Activated CD4-positive, alpha-beta T cell treated with anti-CD3 and anti-CD28 coated beads for 36 hours (primary cell): ENCODE results near the gene ADA. TPM values are rescaled to one million over a fixed set of nuclear protein-coding genes. Genes with fewer than 3 reads are reported as not detected.
"Not testable (repeated sequence)": the region's sequence is repeated elsewhere in the genome, so short reads cannot be mapped to it uniquely, and the experiment has no call there.

Experiments used
- ATAC-seq: fragments of 200-7000 bp; cut with Tn5 transposase; one replicate; pipeline ENCODE4 v1.10.0; 2021; ENCODE audit warnings: mild to moderate bottlenecking, moderate library complexity
- CTCF ChIA-PET: fragments of 350-600 bp; sonication (Branson Sonifier 250); formaldehyde crosslinking; loops from one replicate; lab custom pipeline; 2021; ENCODE audit warnings: antibody characterized with exemption; lab: Charles Lee
- POLR2A ChIA-PET: fragments of 350-600 bp; sonication (Branson Sonifier 250); formaldehyde crosslinking; loops from one replicate; lab custom pipeline; 2021; ENCODE audit warnings: antibody characterized with exemption, inconsistent platforms; lab: Charles Lee
- DNase-seq: peaks from one replicate; pipeline ENCODE4 v3.0.0-alpha.2; 2020
- H3K27ac Mint-ChIP-seq: one replicate; pipeline ENCODE4 v1.8.0; 2021; ENCODE audit warnings: mixed read lengths
- H3K27me3 Mint-ChIP-seq: one replicate; pipeline ENCODE4 v1.8.0; 2021; ENCODE audit warnings: mixed read lengths
- H3K36me3 Mint-ChIP-seq: one replicate; pipeline ENCODE4 v1.8.0; 2021; ENCODE audit warnings: low read depth, mixed read lengths
- H3K4me1 Mint-ChIP-seq: one replicate; pipeline ENCODE4 v1.8.0; 2021; ENCODE audit warnings: mixed read lengths
- H3K4me3 Mint-ChIP-seq: one replicate; pipeline ENCODE4 v1.8.0; 2021; ENCODE audit warnings: mild to moderate bottlenecking, moderate library complexity, mixed read lengths
- H3K9me3 Mint-ChIP-seq: one replicate; pipeline ENCODE4 v1.8.0; 2021; ENCODE audit warnings: low read depth, mixed read lengths
- intact Hi-C, 2 experiments: fragments of 100-400 bp; cut with DNase I in 1 of 2; cut with micrococcal nuclease in 1 of 2; formaldehyde crosslinking; loops; one replicate each; pipeline versions ENCODE4 v1.14.2 to v1.15.1; 2022 to 2024; cut with DNase I, micrococcal nuclease
- total RNA-seq, 2 experiments: library from RNA; stranded (reverse); gene quantifications; one replicate each; pipeline ENCODE4 v1.2.3, GENCODE V29; 2021

ADA gene
- total RNA-seq, 2 experiments from 2014 or later = 33.8 to 37.8 TPM

DNA sequence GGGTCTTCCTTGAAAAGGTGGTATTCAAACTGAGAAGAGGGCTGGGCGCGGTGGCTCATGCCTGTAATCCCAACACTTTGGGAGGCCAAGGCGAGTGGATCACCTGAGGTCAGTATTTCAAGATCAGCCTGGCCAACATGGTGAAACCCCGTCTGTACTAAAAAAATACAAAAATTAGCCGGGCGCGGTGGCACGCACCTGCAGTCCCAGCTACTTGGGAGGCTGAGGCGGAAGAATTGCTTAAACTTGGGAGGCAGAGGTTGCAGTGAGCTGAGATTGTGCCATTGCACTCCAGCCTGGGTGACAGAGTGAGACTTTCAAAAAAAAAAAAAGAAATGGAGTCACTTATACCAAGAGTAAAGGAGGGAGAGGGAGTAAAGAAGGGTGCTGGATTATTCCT lies 63.2 kb downstream of the ADA start:
- DNase-seq, H3K4me1 Mint-ChIP-seq, H3K36me3 Mint-ChIP-seq, intact Hi-C loops, H3K27me3 Mint-ChIP-seq, ATAC-seq, H3K27ac Mint-ChIP-seq, POLR2A ChIA-PET, H3K4me3 Mint-ChIP-seq, H3K9me3 Mint-ChIP-seq: not testable (repeated sequence)
- CTCF ChIA-PET = interaction anchor here (1.2 kb wide), 1 partner anchor 204 kb away, joined by 4 read pairs; no protein-coding TSS in a partner anchor

- Mint-ChIP-seq H3K27me3 (no peaks in the 10 kb centered on the region), H3K4me3 (no peak overlapping the region), H3K9me3 (no peaks in the 10 kb centered on the region), H3K36me3 (no peaks in the 10 kb centered on the region), H3K4me1 (no peaks in the 10 kb centered on the region), H3K27ac (no peak overlapping the region)
- CTCF ChIA-PET = interaction anchor here (0.6 to 1.9 kb wide), 5 partner anchors 9 to 203 kb away, joined by 3 to 7 read pairs (median 4); no protein-coding TSS in a partner anchor
- ATAC-seq (no peak), DNase-seq (no peak)
- POLR2A ChIA-PET = no interaction called here
- intact Hi-C loops = no loop called here
These were observed 64.2 kb downstream of the ADA start for GRCh38 chr20:44587035-44587980.

- Mint-ChIP-seq H3K36me3 (no peaks in the 10 kb centered on the region), H3K4me3 (no peak overlapping the region), H3K9me3 (no peaks in the 10 kb centered on the region), H3K27me3 (no peaks in the 10 kb centered on the region), H3K27ac (no peak overlapping the region), H3K4me1 (no peaks in the 10 kb centered on the region)
- ChIA-PET CTCF (interaction anchor here (0.5 to 1.9 kb wide), 5 partner anchors 12 to 197 kb away, joined by 3 to 7 read pairs (median 3); no protein-coding TSS in a partner anchor), POLR2A (no interaction called here)
- intact Hi-C loops = no loop called here
- ATAC-seq = peak; percentile 94
- DNase-seq = peak; percentile 18
These were observed 65.1 kb downstream of the ADA start for GRCh38 chr20:44586289-44586911.

- Mint-ChIP-seq H3K36me3 (no peaks in the 10 kb centered on the region), H3K4me3 (no peak overlapping the region), H3K27me3 (no peaks in the 10 kb centered on the region), H3K27ac (no peak overlapping the region), H3K9me3 (no peaks in the 10 kb centered on the region), H3K4me1 (no peaks in the 10 kb centered on the region)
- intact Hi-C loops = no loop called here
- ChIA-PET CTCF (interaction anchor here (0.5 to 1.9 kb wide), 4 partner anchors 13 to 82 kb away, joined by 3 to 7 read pairs (median 3); no protein-coding TSS in a partner anchor), POLR2A (no interaction called here)
- no peak for DNase-seq
- ATAC-seq = no peak
These were observed 66.2 kb downstream of the ADA start for GRCh38 chr20:44585057-44585963.

- no peaks in the 10 kb centered on the region for H3K36me3 Mint-ChIP-seq
- no peak overlapping the region for H3K4me3 Mint-ChIP-seq
- H3K27ac Mint-ChIP-seq = no peak overlapping the region
- POLR2A ChIA-PET = no interaction called here
- DNase-seq (no peak), ATAC-seq (no peak)
- no peaks in the 10 kb centered on the region for H3K27me3 Mint-ChIP-seq
- no peaks in the 10 kb centered on the region for H3K4me1 Mint-ChIP-seq
- intact Hi-C loops = no loop called here
- no peaks in the 10 kb centered on the region for H3K9me3 Mint-ChIP-seq
- CTCF ChIA-PET = no interaction called here
These were observed 67.3 kb downstream of the ADA start for GRCh38 chr20:44584162-44584561.

GRCh38 chr20:44583157-44583556 lies 68.3 kb downstream of the ADA start:
- intact Hi-C loops = no loop called here
- ATAC-seq (no peak), DNase-seq (no peak)
- Mint-ChIP-seq H3K4me3 (no peak overlapping the region), H3K27me3 (peaks cover 2% of the 10 kb centered on the region), H3K4me1 (no peaks in the 10 kb centered on the region), H3K27ac (no peak overlapping the region), H3K36me3 (no peaks in the 10 kb centered on the region), H3K9me3 (no peaks in the 10 kb centered on the region)
- POLR2A ChIA-PET = no interaction called here
- CTCF ChIA-PET = interaction anchor here (0.6 to 1.7 kb wide), 4 partner anchors 16 to 514 kb away, joined by 3 to 10 read pairs (median 4); no protein-coding TSS in a partner anchor

GRCh38 chr20:44582311-44583025 lies 69.0 kb downstream of the ADA start, which contains the start of gene PKIG:
PKIG (plus strand) TSS chr20:44582579; CDS start chr20:44614557, 31,978 bp downstream.
- DNase-seq (no peak), ATAC-seq (no peak)
- POLR2A ChIA-PET = no interaction called here
- Mint-ChIP-seq H3K27me3 (peaks cover 2% of the 10 kb centered on the region), H3K27ac (no peak within 1 kb of the TSS), H3K4me1 (peaks cover 1% of the 10 kb centered on the region), H3K4me3 (no peak within 1 kb of the TSS), H3K36me3 (no peaks in the 10 kb centered on the region), H3K9me3 (no peaks in the 10 kb centered on the region)
- CTCF ChIA-PET = interaction anchor here (0.8 to 1.7 kb wide), 2 partner anchors 16 to 27 kb away, joined by 5 to 10 read pairs; no protein-coding TSS in a partner anchor
- intact Hi-C loops = no loop called here

GRCh38 chr20:44581515-44581914 lies 70.0 kb downstream of the ADA start:
- intact Hi-C loops = no loop called here
- H3K4me3 Mint-ChIP-seq = no peak overlapping the region
- CTCF ChIA-PET = no interaction called here
- ATAC-seq = no peak
- peaks cover 2% of the 10 kb centered on the region for H3K27me3 Mint-ChIP-seq
- no peaks in the 10 kb centered on the region for H3K9me3 Mint-ChIP-seq
- no peaks in the 10 kb centered on the region for H3K36me3 Mint-ChIP-seq
- H3K27ac Mint-ChIP-seq = no peak overlapping the region
- DNase-seq = no peak
- H3K4me1 Mint-ChIP-seq = peaks cover 10% of the 10 kb centered on the region
- POLR2A ChIA-PET = no interaction called here

GRCh38 chr20:44580581-44581268 lies 70.8 kb downstream of the ADA start:
- DNase-seq (no peak), ATAC-seq (peak; percentile 11)
- CTCF ChIA-PET = interaction anchor here (0.7 to 1.4 kb wide), 2 partner anchors 29 to 65 kb away, joined by 3 read pairs; no protein-coding TSS in a partner anchor
- H3K36me3 Mint-ChIP-seq = no peaks in the 10 kb centered on the region
- peaks cover 2% of the 10 kb centered on the region for H3K27me3 Mint-ChIP-seq
- intact Hi-C loops = no loop called here
- H3K9me3 Mint-ChIP-seq = no peaks in the 10 kb centered on the region
- H3K4me3 Mint-ChIP-seq = no peak overlapping the region
- POLR2A ChIA-PET = no interaction called here
- H3K27ac Mint-ChIP-seq = no peak overlapping the region
- peaks cover 14% of the 10 kb centered on the region for H3K4me1 Mint-ChIP-seq
